ENCODE measurements around the gene COX10.
"Not testable (repeated sequence)": the region's sequence is repeated elsewhere in the genome, so short reads cannot be mapped to it uniquely, and the experiment has no call there.

Gene COX10

DNA sequence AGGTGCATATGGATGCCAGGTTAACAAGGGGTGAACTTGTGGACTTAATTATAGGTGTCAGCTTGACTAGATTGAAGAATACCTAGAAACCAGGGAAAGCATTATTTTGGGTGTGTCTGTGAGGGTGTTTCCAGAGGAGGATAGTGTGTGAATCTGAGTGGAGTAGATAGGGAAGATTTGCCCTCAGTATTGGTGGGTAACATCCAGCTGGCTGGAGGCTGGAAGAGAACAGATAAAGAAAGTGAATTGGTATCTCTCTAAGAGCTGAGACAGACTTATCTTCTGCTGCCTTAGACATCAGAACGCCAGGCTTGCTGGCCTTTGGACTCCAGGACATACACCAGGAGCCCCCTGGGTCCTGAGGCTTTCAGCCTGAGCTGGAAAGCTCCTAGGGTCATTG, 92.1 kb downstream of the COX10 start:
- Histone ChIP-seq H3K9me3 (no peaks in the 10 kb centered on the region), H3K4me1 (no peaks in the 10 kb centered on the region), H3K27ac (no peak overlapping the region), H3K4me3 (no peak overlapping the region), H3K27me3 (no peaks in the 10 kb centered on the region), H3K36me3 (peaks cover 0 to 12% (median 0%) of the 10 kb centered on the region in 3 donors)
- no peak for DNase-seq
- intact Hi-C loops (cut with DNase I; ENCODE audit: low total_unique reads), result no loop called here
- TF ChIP-seq, protein P1, sequence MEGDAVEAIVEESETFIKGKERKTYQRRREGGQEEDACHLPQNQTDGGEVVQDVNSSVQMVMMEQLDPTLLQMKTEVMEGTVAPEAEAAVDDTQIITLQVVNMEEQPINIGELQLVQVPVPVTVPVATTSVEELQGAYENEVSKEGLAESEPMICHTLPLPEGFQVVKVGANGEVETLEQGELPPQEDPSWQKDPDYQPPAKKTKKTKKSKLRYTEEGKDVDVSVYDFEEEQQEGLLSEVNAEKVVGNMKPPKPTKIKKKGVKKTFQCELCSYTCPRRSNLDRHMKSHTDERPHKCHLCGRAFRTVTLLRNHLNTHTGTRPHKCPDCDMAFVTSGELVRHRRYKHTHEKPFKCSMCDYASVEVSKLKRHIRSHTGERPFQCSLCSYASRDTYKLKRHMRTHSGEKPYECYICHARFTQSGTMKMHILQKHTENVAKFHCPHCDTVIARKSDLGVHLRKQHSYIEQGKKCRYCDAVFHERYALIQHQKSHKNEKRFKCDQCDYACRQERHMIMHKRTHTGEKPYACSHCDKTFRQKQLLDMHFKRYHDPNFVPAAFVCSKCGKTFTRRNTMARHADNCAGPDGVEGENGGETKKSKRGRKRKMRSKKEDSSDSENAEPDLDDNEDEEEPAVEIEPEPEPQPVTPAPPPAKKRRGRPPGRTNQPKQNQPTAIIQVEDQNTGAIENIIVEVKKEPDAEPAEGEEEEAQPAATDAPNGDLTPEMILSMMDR (IDR thresholded peaks at IDR 0.05), result no peak

GRCh38 chr17:14165616-14166015, 96.3 kb downstream of the COX10 start:
- Histone ChIP-seq H3K4me1 (no peaks in the 10 kb centered on the region), H3K4me3 (no peak overlapping the region), H3K27me3 (no peaks in the 10 kb centered on the region), H3K9me3 (peaks cover 0 to 11% (median 0%) of the 10 kb centered on the region in 3 donors), H3K27ac (no peak overlapping the region), H3K36me3 (peaks cover 0 to 8% (median 0%) of the 10 kb centered on the region in 3 donors)
- TF ChIP-seq, protein P1 (IDR thresholded peaks at IDR 0.05), result no peak
- intact Hi-C loops (cut with DNase I; ENCODE audit: low total_unique reads), result no loop called here
- DNase-seq, result no peak

DNA sequence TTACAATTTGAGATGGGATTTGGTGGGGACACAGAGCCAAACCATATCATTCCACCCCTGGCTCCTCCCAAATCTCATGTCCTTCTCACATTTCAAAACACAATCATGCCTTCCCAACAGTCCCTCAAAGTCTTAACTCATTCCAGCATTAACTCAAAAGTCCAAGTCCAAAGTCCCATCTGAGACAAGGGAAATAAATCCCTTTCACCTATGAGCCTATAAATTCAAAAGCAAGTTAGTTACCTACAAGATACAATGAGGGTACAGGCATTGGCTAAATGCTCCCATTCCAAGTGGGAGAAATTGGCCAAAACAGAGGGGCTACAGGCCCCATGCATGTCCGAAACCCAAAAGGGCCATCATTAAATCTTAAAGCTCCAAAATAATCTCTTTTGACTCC, 98.5 kb downstream of the COX10 start:
- H3K27me3 ChIP-seq; H3K4me3 ChIP-seq; intact Hi-C loops (cut with DNase I; ENCODE audit: low total_unique reads); H3K36me3 ChIP-seq; H3K27ac ChIP-seq; H3K4me1 ChIP-seq; DNase-seq: not testable (repeated sequence)
- H3K9me3 ChIP-seq, result peaks cover 0 to 11% (median 0%) of the 10 kb centered on the region in 3 donors

DNA sequence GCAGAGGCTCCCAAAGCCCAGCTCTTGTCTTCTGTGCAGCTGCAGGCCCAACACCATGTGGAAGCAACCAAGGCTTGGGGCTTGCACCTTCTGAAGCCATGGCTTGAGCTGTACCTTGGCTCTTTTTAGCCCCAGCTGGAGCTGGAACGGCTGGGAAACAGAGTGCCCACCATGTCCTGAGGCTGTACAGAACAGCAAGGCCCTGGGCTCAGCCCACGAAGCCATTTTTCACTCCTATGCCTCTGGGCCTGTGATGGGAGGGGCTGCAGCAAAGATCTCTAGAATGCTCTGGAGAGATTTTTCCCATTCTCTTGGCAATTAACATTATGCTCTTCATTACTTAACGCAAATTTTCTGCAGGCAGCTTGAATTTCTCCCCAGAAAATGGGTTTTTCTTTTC, 99.3 kb downstream of the COX10 start:
- TF ChIP-seq, protein P1 (IDR thresholded peaks at IDR 0.05), result no peak
- Histone ChIP-seq H3K27me3 (no peaks in the 10 kb centered on the region), H3K9me3 (peaks cover 0 to 11% (median 0%) of the 10 kb centered on the region in 3 donors), H3K36me3 (no peaks in the 10 kb centered on the region), H3K4me1 (no peaks in the 10 kb centered on the region), H3K4me3 (no peak overlapping the region), H3K27ac (no peak overlapping the region)
- intact Hi-C loops (cut with DNase I; ENCODE audit: low total_unique reads), result no loop called here
- DNase-seq, result no peak

DNA sequence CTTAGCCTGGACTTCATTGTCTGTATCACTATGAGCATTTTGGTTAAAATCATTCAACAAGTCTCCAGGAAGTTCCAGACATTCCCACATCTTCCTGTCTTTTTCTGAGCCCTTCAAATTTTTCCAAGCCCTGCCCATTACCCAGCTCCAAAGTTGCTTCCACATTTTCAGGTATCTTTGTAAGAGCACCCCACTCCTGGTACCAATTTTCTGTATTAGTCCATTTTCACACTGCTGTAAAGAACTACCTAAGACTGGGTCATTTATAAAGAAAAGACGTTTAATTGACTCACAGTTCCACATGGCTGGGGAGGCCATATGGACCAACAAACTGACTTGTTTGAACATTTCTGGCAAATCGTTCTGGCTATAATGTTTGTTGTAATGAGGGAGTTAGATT, 100.0 kb downstream of the COX10 start:
- TF ChIP-seq, protein P1 (IDR thresholded peaks at IDR 0.05), result no peak
- H3K4me1 ChIP-seq, result no peaks in the 10 kb centered on the region
- no peak overlapping the region for H3K27ac ChIP-seq
- no peak overlapping the region for H3K4me3 ChIP-seq
- intact Hi-C loops (cut with DNase I; ENCODE audit: low total_unique reads), result no loop called here
- no peaks in the 10 kb centered on the region for H3K36me3 ChIP-seq
- peaks cover 0 to 11% (median 0%) of the 10 kb centered on the region in 3 donors for H3K9me3 ChIP-seq
- no peaks in the 10 kb centered on the region for H3K27me3 ChIP-seq
- no peak for DNase-seq

DNA sequence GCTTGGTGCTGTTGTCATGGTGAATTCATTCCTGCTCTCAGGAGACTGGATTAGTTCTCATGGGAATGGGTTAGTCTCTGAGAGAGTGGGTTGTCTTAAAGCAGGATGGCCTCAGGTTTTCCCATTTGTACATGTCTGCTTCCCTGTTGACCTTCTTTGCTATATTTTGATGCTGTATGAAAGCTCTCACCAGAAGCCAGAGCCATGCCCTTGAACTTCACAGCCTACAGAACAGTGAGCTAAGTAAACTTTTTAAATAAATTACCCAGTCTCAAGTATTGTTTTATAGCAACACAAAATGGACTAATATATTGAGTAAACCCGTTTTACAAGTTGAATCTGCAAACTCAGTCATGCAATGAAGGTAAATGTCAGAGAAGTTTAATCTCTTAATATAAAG, 100.6 kb downstream of the COX10 start:
- TF ChIP-seq, protein P1 (IDR thresholded peaks at IDR 0.05), result no peak
- intact Hi-C loops (cut with DNase I; ENCODE audit: low total_unique reads), result no loop called here

DNA sequence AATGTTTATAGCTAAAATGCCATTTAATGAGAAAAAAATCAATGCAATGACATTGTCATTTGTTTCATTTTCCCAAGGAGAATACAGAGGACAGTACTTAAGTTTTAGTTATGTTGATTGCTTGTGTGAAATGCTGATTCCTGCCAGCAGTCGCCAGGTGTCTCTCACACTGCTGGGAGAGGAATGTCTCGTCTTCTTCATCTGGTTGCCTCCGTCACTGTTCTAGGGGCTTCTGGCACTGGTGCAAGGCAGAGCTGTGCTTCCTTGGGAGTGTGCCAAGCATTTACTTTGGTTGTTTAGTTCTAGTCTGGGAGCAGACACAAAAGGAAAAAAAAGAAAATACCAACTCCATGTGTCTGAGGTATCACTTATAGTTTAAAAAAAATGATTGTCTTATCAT, 107.7 kb downstream of the COX10 start:
- H3K9me3 ChIP-seq; H3K27ac ChIP-seq; H3K27me3 ChIP-seq; H3K4me1 ChIP-seq; H3K4me3 ChIP-seq; intact Hi-C loops (cut with DNase I; ENCODE audit: low total_unique reads); H3K36me3 ChIP-seq; DNase-seq: not testable (repeated sequence)

More for the DNA sequence above, 100.6 kb downstream of the COX10 start:
- no peaks in the 10 kb centered on the region for H3K4me1 ChIP-seq
- peaks cover 0 to 11% (median 0%) of the 10 kb centered on the region in 3 donors for H3K9me3 ChIP-seq
- H3K27ac ChIP-seq, result no peak overlapping the region
- no peak for DNase-seq
- H3K4me3 ChIP-seq, result no peak overlapping the region
- H3K27me3 ChIP-seq, result no peaks in the 10 kb centered on the region
- no peaks in the 10 kb centered on the region for H3K36me3 ChIP-seq

DNA sequence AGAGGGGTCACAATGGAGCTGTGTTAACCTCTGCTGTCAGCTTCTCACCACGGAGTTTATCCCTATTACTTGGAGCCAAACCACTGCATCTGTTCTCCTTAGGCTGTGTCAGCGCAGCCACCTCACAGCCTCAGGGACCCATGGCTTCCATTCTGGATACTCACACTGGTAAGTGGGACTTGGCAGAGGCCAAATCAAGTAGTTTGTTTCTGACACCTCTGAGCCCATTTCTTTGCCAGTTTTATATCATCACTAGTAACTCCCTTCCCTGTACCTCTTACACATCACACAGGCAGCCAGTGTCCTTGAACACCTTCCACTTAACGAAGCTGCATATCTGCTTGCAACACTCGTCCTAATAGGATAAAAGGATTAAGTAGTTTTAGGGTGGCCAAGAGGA, 108.5 kb downstream of the COX10 start:
- H3K27me3 ChIP-seq; H3K4me3 ChIP-seq; H3K36me3 ChIP-seq; intact Hi-C loops (cut with DNase I; ENCODE audit: low total_unique reads); H3K9me3 ChIP-seq; H3K27ac ChIP-seq; H3K4me1 ChIP-seq; DNase-seq: not testable (repeated sequence)

- H3K4me3 ChIP-seq; DNase-seq; H3K9me3 ChIP-seq; intact Hi-C loops (cut with DNase I; ENCODE audit: low total_unique reads); H3K36me3 ChIP-seq; H3K27me3 ChIP-seq; H3K4me1 ChIP-seq; H3K27ac ChIP-seq: not testable (repeated sequence)
These were observed 110.6 kb downstream of the COX10 start for GRCh38 chr17:14179951-14180350.

DNA sequence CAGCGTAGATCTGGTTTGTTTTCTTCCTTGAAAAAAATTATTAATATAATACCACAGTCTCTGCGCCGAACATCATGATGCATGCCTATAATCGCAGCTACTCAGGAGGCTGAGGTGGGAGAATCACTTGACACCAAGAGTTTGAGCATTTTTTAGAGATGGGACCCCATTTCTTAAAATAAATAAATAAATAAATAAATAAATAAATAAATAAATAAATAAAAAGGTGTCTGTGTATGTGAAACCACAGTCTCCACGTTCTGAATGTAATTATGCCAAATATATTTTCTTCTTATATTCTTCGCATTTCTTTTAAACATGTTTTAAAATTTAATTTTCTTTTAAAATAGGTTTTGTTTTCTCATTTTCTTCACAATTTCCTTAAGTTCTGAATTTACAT, 112.8 kb downstream of the COX10 start:
- DNase-seq; H3K4me1 ChIP-seq; H3K27me3 ChIP-seq; H3K27ac ChIP-seq; H3K4me3 ChIP-seq; H3K9me3 ChIP-seq; intact Hi-C loops (cut with DNase I; ENCODE audit: low total_unique reads); H3K36me3 ChIP-seq: not testable (repeated sequence)

Data from tibial artery (tissue), 4 donors.